Measurements from ENCODE around the gene RPL34. TPM values are rescaled to one million over a fixed set of nuclear protein-coding genes. Genes with fewer than 3 reads are reported as not detected.

Gene RPL34
- total and polyA plus RNA-seq, 2 of the 8 experiments (the other 6 are each of a cell fraction or from before 2014, with no cell fraction given) = 1,430 to 2,987 TPM

DNA sequence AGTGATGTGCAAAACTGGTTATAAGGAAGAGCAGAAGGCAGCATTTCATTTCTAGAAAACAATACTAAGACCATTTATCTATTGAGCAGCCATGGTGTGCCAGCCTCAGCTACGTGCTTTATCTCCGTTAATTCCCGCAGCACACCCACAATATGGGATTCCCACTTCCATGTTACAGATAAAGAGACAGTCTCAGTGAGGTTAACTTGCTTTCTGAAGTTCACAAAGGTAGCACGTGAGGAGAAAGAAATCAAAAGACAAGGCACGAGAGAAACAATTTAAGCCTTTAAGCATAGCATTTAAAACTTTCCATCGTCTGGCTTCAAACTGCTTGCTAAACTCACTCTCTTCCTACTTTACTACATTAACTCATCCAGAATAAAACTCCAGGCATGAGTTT lies 8.0 kb upstream of the RPL34 start:
- Histone ChIP-seq H3K4ac (replicated peaks; ENCODE audit: insufficient read length, low read depth, low read length) (no peak overlapping the region), H3K4me2 (ENCODE audit: insufficient read depth in 1 of 2, low read depth in 2 of 2, low read length in 2 of 2) (no peak overlapping the region), H3K36me3 (ENCODE audit: control insufficient read depth in 2 of 4, insufficient read depth in 4 of 4, low read length in 3 of 4) (no peaks in the 10 kb centered on the region), H2BK120ac (replicated peaks; ENCODE audit: low read depth, low read length) (no peak overlapping the region), H3K79me1 (ENCODE audit: low read depth, low read length) (no peaks in the 10 kb centered on the region), H2BK15ac (ENCODE audit: low read length) (no peak overlapping the region), H3K4me3 (ENCODE audit: extremely low read depth in 1 of 4, insufficient read depth in 2 of 4, low read depth in 3 of 4, low read length in 4 of 4) (no peak overlapping the region), H3K56ac (replicated peaks; ENCODE audit: insufficient read length, low read depth, low read length) (no peak overlapping the region), H2BK20ac (ENCODE audit: low read length) (no peak overlapping the region), H3K9ac (replicated peaks in 1 of 4; ENCODE audit: extremely low read depth in 1 of 4, low read depth in 3 of 4, low read length in 3 of 4) (no peak overlapping the region), H2AFZ (ENCODE audit: low read length) (no peak overlapping the region; the same call in 1 of the 2 replicates), H4K5ac (ENCODE audit: insufficient read length, low read depth, low read length) (no peak overlapping the region), H2AK5ac (ENCODE audit: low read depth, low read length) (no peak overlapping the region), H2BK5ac (ENCODE audit: low read depth, low read length) (no peak overlapping the region), H3K9me3 (ENCODE audit: insufficient read depth in 2 of 2, low read depth in 1 of 2, low read length in 1 of 2) (no peaks in the 10 kb centered on the region), H3K18ac (ENCODE audit: extremely low read depth, low read length) (no peak overlapping the region), H3K4me1 (replicated peaks in 1 of 4; ENCODE audit: control insufficient read depth in 3 of 4, insufficient read depth in 4 of 4, low read length in 3 of 4) (no peaks in the 10 kb centered on the region), H3K27ac (ENCODE audit: low read depth, low read length) (no peak overlapping the region), H3K27me3 (replicated peaks in 1 of 4; ENCODE audit: control insufficient read depth in 3 of 4, extremely low read depth in 1 of 4, insufficient read depth in 3 of 4, low read length in 3 of 4) (no peaks in the 10 kb centered on the region), H3K23ac (ENCODE audit: insufficient read length) (no peak overlapping the region), H4K91ac (replicated peaks; ENCODE audit: insufficient read length, low read length) (no peak overlapping the region), H4K8ac (ENCODE audit: extremely low read depth, insufficient read depth, low read length) (no peak overlapping the region), H3K23me2 (ENCODE audit: low read depth, low read length) (no peaks in the 10 kb centered on the region), H2BK12ac (ENCODE audit: low read depth, low read length) (no peak overlapping the region), H3K79me2 (ENCODE audit: control insufficient read depth in 1 of 2, insufficient read depth in 2 of 2, low read length in 2 of 2) (no peaks in the 10 kb centered on the region), H4K20me1 (replicated peaks in 1 of 2; ENCODE audit: control insufficient read depth in 1 of 2, insufficient read depth in 2 of 2, low read length in 2 of 2) (no peaks in the 10 kb centered on the region), H3K14ac (ENCODE audit: insufficient read length) (no peak overlapping the region)
- WGBS, 2 experiments (ENCODE audit: extremely low coverage in 1 of 2, insufficient coverage in 1 of 2, insufficient read length in 1 of 2, insufficient replicate concordance in 2 of 2, low coverage in 1 of 2, low lambda C conversion rate in 2 of 2, missing lambda C conversion rate in 1 of 2) = 90% methylated on average over 6 of the region's 6 CpGs; no CpG with 5 or more reads in 1 of the 2 experiments
- DNase-seq (ENCODE audit: low read depth in 1 of 2, low spot score in 2 of 2) (no peak), FAIRE-seq (no peak)
- TF ChIP-seq, protein P1, sequence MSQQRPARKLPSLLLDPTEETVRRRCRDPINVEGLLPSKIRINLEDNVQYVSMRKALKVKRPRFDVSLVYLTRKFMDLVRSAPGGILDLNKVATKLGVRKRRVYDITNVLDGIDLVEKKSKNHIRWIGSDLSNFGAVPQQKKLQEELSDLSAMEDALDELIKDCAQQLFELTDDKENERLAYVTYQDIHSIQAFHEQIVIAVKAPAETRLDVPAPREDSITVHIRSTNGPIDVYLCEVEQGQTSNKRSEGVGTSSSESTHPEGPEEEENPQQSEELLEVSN (IDR thresholded peaks at IDR 0.05) = no peak
- TF ChIP-seq, protein P2, sequence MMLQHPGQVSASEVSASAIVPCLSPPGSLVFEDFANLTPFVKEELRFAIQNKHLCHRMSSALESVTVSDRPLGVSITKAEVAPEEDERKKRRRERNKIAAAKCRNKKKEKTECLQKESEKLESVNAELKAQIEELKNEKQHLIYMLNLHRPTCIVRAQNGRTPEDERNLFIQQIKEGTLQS (IDR thresholded peaks at IDR 0.05; ENCODE audit: insufficient read depth, low read depth, low read length) = no peak
- CTCF ChIA-PET (ENCODE audit: partially characterized antibody) = no interaction called here
- POLR2A ChIA-PET (ENCODE audit: partially characterized antibody) = interaction anchor here (1.5 kb wide), 1 partner anchor 11 kb away, joined by 4 read pairs; no protein-coding TSS in a partner anchor

Measured in H1 (cell line).